OCI-LY1 (cell line): Measurements from ENCODE around the gene LMX1B.

Source experiments
- H2AFZ ChIP-seq: fragments of 200-600 bp; sonication (generic), shearing (Covaris generic); 2 replicates; pipeline ENCODE4 v1.6.0; 2014; ENCODE audit warnings: antibody characterized with exemption, mild to moderate bottlenecking, low read length
- H3F3A ChIP-seq: fragments of 200-600 bp; sonication (generic), shearing (Covaris generic); 2 replicates; pipeline ENCODE4 v1.6.0; 2014; ENCODE audit warnings: mild to moderate bottlenecking, antibody characterized with exemption, low read length, moderate library complexity; ENCODE audit not compliant: insufficient read depth
- H3K27ac ChIP-seq: fragments of 200-600 bp; sonication (generic); 2 replicates; pipeline ENCODE4 v1.5.1; 2014; ENCODE audit warnings: low read length, mixed run types, mild to moderate bottlenecking, low read depth; ENCODE audit not compliant: poor library complexity, severe bottlenecking
- H3K27me3 ChIP-seq: fragments of 200-600 bp; sonication (generic); 2 replicates; pipeline ENCODE4 v1.6.0; 2014; ENCODE audit warnings: antibody characterized with exemption, mild to moderate bottlenecking, low read length, moderate library complexity; ENCODE audit not compliant: insufficient read depth
- H3K36me3 ChIP-seq: fragments of 200-600 bp; sonication (generic); 2 replicates; pipeline ENCODE4 v1.6.1; 2014; ENCODE audit warnings: mild to moderate bottlenecking, antibody characterized with exemption, low read length, moderate library complexity, mixed read lengths; ENCODE audit not compliant: insufficient read depth
- H3K4me1 ChIP-seq: fragments of 200-600 bp; sonication (generic); 2 replicates; pipeline ENCODE4 v1.5.1; 2014; ENCODE audit warnings: mild to moderate bottlenecking, low read length, moderate library complexity; ENCODE audit not compliant: insufficient read depth, severe bottlenecking
- H3K4me2 ChIP-seq: fragments of 200-600 bp; sonication (generic), shearing (Covaris generic); 2 replicates; pipeline ENCODE4 v1.6.1; 2014; ENCODE audit warnings: low read length
- H3K4me3 ChIP-seq: fragments of 200-600 bp; sonication (generic); 2 replicates; pipeline ENCODE4 v1.5.1; 2014; ENCODE audit warnings: low read length, low read depth, mild to moderate bottlenecking, mixed read lengths; ENCODE audit not compliant: poor library complexity, severe bottlenecking
- H3K79me2 ChIP-seq: fragments of 200-600 bp; shearing (Covaris generic); 2 replicates; pipeline ENCODE4 v1.6.1; 2016; ENCODE audit warnings: mixed run types, low read length, mixed read lengths; ENCODE audit not compliant: insufficient read depth
- H3K9ac ChIP-seq: fragments of 200-600 bp; sonication (generic), shearing (Covaris generic); 2 replicates; pipeline ENCODE4 v1.6.1; 2014; ENCODE audit warnings: mild to moderate bottlenecking, low read length, mixed read lengths
- H3K9me2 ChIP-seq: fragments of 200-600 bp; sonication (generic), shearing (Covaris generic); 2 replicates; pipeline ENCODE4 v1.6.1; 2014; ENCODE audit warnings: low read depth, mild to moderate bottlenecking, low read length, mixed read lengths
- H3K9me3 ChIP-seq: fragments of 200-600 bp; shearing (Covaris generic); 2 replicates; pipeline ENCODE4 v1.6.1; 2014; ENCODE audit warnings: low read length, mixed read lengths
- H4K20me1 ChIP-seq: fragments of 200-600 bp; sonication (generic), shearing (Covaris generic); 2 replicates; pipeline ENCODE4 v1.6.0; 2016; ENCODE audit warnings: mild to moderate bottlenecking, low read length; ENCODE audit not compliant: insufficient read depth
- CTCF ChIP-seq: fragments of 200-600 bp; sonication (generic), shearing (Covaris generic); IDR thresholded peaks from 2 replicates; pipeline ENCODE4 v1.5.1; 2017; ENCODE audit warnings: mild to moderate bottlenecking, antibody characterized with exemption, low read length, moderate library complexity, mixed read lengths
- EZH2 ChIP-seq: fragments of 200-600 bp; sonication (generic), shearing (Covaris generic); IDR thresholded peaks from 2 replicates; pipeline ENCODE4 v1.8.0; 2017; ENCODE audit warnings: borderline replicate concordance, mixed run types, mild to moderate bottlenecking, antibody characterized with exemption, low read length, moderate library complexity, mixed read lengths

LMX1B gene

DNA sequence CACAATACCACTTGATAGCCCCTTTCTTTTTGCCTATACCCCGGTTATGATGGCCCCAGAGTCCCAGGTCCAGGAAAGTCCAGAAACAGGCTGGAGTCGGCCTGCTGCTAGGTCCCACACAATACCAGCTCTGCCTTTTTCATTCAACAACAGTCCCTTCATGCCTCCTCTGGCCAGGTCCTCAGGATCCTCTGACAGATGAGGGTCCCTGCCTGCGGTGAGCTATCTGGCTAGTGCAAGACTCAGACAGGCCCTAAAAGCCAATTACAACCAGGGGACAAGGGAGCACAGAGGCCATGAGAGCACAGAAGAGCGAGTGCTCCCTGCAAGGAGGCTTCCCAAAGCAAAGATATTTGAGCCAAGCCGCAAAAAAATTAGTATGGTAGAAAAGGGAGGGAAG, 106.3 kb downstream of the LMX1B start:
- Histone ChIP-seq H3K36me3 (no peaks in the 10 kb centered on the region), H4K20me1 (no peaks in the 10 kb centered on the region), H3K9me2 (no peaks in the 10 kb centered on the region), H3K27ac (peak overlapping the region; percentile 39), H3K4me3 (no peak overlapping the region), H3K79me2 (no peaks in the 10 kb centered on the region), H3K4me1 (peaks cover 32% of the 10 kb centered on the region), H3K27me3 (no peaks in the 10 kb centered on the region), H3F3A (no peaks in the 10 kb centered on the region), H3K4me2 (peak overlapping the region; percentile 4; the same call in 1 of the 2 replicates), H3K9ac (no peak overlapping the region), H3K9me3 (no peaks in the 10 kb centered on the region), H2AFZ (no peak overlapping the region)
- no peak for TF ChIP-seq EZH2
- no peak for TF ChIP-seq CTCF

- no peak overlapping the region for H3K9ac ChIP-seq
- no peak for TF ChIP-seq EZH2
- no peak for TF ChIP-seq CTCF
- no peaks in the 10 kb centered on the region for H3K79me2 ChIP-seq
- peak overlapping the region; percentile 68 for H3K27ac ChIP-seq
- no peak overlapping the region for H3K4me3 ChIP-seq
- H3K4me2 ChIP-seq: no peak overlapping the region
- H3F3A ChIP-seq: no peaks in the 10 kb centered on the region
- peaks cover 32% of the 10 kb centered on the region for H3K4me1 ChIP-seq
- no peak overlapping the region for H2AFZ ChIP-seq
- no peaks in the 10 kb centered on the region for H3K9me2 ChIP-seq
- H4K20me1 ChIP-seq: no peaks in the 10 kb centered on the region
- no peaks in the 10 kb centered on the region for H3K27me3 ChIP-seq
- no peaks in the 10 kb centered on the region for H3K36me3 ChIP-seq
- no peaks in the 10 kb centered on the region for H3K9me3 ChIP-seq
These were observed 107.2 kb downstream of the LMX1B start for GRCh38 chr9:126720661-126721563.

DNA sequence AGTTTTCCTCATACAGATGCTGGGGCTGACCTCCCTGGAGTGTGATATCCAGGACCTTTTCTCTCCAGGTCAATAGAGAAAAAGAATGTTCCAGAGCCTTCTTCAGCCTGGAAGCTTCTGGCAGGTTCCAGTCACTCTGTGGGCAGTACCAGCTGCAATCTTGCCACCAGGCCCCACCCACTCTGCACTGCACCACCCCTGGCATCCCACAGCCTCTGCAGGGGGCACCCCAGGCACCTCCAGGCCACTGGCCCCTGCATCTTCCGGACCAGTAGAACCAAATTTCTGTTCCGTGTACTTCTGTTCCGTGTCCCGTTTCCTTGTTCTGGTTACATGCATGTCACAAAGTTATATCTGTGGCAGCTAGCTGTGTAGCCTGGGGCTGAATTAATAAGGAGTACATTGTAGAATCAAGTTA, 107.8 kb downstream of the LMX1B start:
- H2AFZ ChIP-seq: no peak overlapping the region
- H4K20me1 ChIP-seq: no peaks in the 10 kb centered on the region
- H3K4me2 ChIP-seq: peak overlapping the region; percentile 94
- H3K27ac ChIP-seq: peak overlapping the region; percentile 68
- peak overlapping the region; percentile 84 for H3K4me3 ChIP-seq
- no peaks in the 10 kb centered on the region for H3K27me3 ChIP-seq
- H3K9ac ChIP-seq: no peak overlapping the region; the same call in 1 of the 2 replicates
- no peaks in the 10 kb centered on the region for H3K36me3 ChIP-seq
- H3K79me2 ChIP-seq: no peaks in the 10 kb centered on the region
- H3K4me1 ChIP-seq: peaks cover 32% of the 10 kb centered on the region
- H3F3A ChIP-seq: no peaks in the 10 kb centered on the region
- H3K9me2 ChIP-seq: no peaks in the 10 kb centered on the region
- no peaks in the 10 kb centered on the region for H3K9me3 ChIP-seq
- TF ChIP-seq EZH2 (no peak), CTCF (no peak; the same call in 1 of the 2 replicates)
